Sigmoid colon (tissue), 3 donors: ENCODE measurements around the gene PTPN1.

Source experiments
- POLR2A ChIP-seq, 2 donors: fragments of 450-650 bp; IDR thresholded peaks; one replicate each; pipeline ENCODE4 v1.6.1; 2016; ENCODE audit warnings: antibody characterized with exemption in 2 of 2, mild to moderate bottlenecking in 2 of 2, moderate library complexity in 2 of 2
- TF ChIP-seq, protein P1 (sequence below), 4 experiments: fragments of 450-650 bp in 3 of 4; fragments of 200-600 bp in 1 of 4; IDR thresholded peaks; one replicate each; pipeline ENCODE4 v1.5.1; 2016 to 2019; ENCODE audit warnings: antibody characterized with exemption in 4 of 4, mild to moderate bottlenecking in 3 of 4, moderate library complexity in 2 of 4

DNA sequence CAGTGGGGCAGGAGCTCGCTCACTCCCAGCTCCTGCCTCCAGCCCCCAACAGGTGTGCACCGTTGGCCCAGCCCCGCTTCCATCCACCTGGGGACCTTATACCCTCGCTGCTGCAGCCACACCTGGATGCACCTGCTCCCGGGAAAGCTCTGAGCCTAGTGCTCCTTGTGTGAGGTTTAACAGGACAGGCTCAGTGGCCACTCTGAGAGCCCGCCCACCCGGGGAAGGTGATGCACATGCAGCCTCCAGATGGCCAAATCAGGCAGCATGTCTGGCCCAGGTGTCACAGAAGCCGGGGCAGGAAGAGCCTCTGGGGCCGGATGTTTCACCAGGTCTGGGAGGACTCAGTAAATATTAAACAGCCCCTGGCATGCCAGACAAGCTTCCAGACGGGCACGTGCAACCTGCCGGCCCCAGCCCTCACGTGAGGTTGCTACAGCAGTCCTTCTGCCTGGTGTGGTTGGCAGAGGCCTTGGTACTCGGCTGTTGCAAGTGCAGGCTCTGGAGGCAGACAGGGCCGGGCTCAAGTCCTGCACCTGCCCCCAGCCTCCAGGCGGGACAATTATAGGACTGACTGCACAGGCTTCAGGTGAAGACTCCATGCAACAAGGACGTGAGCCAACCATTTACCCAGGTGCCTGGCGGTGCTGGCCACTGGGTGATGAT lies 114.3 kb downstream of the PTPN1 start:
- no peak for TF ChIP-seq POLR2A (IDR thresholded peaks at IDR 0.05)
- TF ChIP-seq, protein P1, sequence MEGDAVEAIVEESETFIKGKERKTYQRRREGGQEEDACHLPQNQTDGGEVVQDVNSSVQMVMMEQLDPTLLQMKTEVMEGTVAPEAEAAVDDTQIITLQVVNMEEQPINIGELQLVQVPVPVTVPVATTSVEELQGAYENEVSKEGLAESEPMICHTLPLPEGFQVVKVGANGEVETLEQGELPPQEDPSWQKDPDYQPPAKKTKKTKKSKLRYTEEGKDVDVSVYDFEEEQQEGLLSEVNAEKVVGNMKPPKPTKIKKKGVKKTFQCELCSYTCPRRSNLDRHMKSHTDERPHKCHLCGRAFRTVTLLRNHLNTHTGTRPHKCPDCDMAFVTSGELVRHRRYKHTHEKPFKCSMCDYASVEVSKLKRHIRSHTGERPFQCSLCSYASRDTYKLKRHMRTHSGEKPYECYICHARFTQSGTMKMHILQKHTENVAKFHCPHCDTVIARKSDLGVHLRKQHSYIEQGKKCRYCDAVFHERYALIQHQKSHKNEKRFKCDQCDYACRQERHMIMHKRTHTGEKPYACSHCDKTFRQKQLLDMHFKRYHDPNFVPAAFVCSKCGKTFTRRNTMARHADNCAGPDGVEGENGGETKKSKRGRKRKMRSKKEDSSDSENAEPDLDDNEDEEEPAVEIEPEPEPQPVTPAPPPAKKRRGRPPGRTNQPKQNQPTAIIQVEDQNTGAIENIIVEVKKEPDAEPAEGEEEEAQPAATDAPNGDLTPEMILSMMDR (IDR thresholded peaks at IDR 0.05), result no peak
